ENCODE measurements around the gene ANTXRL. TPM values are rescaled to one million over a fixed set of nuclear protein-coding genes. Genes with fewer than 3 reads are reported as not detected.
"Not testable (repeated sequence)": the region's sequence is repeated elsewhere in the genome, so short reads cannot be mapped to it uniquely, and the experiment has no call there.

ANTXRL gene
- total RNA-seq, 1 donor from 2014 or later = not detected

- no peak overlapping the region for H3K27ac Mint-ChIP-seq (ENCODE audit: unreplicated experiment)
- no peak for DNase-seq (ENCODE audit: low spot score)
- peaks cover 1% of the 10 kb centered on the region for H3K27me3 Mint-ChIP-seq (ENCODE audit: unreplicated experiment)
- H3K4me1 Mint-ChIP-seq (ENCODE audit: unreplicated experiment) = peaks cover 3% of the 10 kb centered on the region
- no peak overlapping the region for H3K4me3 Mint-ChIP-seq (ENCODE audit: unreplicated experiment)
- TF ChIP-seq CTCF (IDR thresholded peaks at IDR 0.05; ENCODE audit: unreplicated experiment) = no peak
- H3K9me3 Mint-ChIP-seq (ENCODE audit: unreplicated experiment) = no peaks in the 10 kb centered on the region
- H3K36me3 Mint-ChIP-seq (ENCODE audit: low read depth, unreplicated experiment) = no peaks in the 10 kb centered on the region
Measured at GRCh38 chr10:46257099-46257498, 29.7 kb upstream of the ANTXRL start.

- H3K4me1 Mint-ChIP-seq (ENCODE audit: unreplicated experiment); DNase-seq (ENCODE audit: low spot score); H3K27ac Mint-ChIP-seq (ENCODE audit: unreplicated experiment); H3K36me3 Mint-ChIP-seq (ENCODE audit: low read depth, unreplicated experiment); H3K9me3 Mint-ChIP-seq (ENCODE audit: unreplicated experiment); H3K4me3 Mint-ChIP-seq (ENCODE audit: unreplicated experiment); H3K27me3 Mint-ChIP-seq (ENCODE audit: unreplicated experiment): not testable (repeated sequence)
Measured at GRCh38 chr10:46262906-46263560, 23.8 kb upstream of the ANTXRL start.

GRCh38 chr10:46263831-46264268 lies 22.9 kb upstream of the ANTXRL start:
- H3K4me3 Mint-ChIP-seq (ENCODE audit: unreplicated experiment) = no peak overlapping the region
- no peak overlapping the region for H3K27ac Mint-ChIP-seq (ENCODE audit: unreplicated experiment)
- no peak for TF ChIP-seq CTCF (IDR thresholded peaks at IDR 0.05; ENCODE audit: unreplicated experiment)
- H3K9me3 Mint-ChIP-seq (ENCODE audit: unreplicated experiment) = no peaks in the 10 kb centered on the region
- H3K27me3 Mint-ChIP-seq (ENCODE audit: unreplicated experiment) = peaks cover 6% of the 10 kb centered on the region
- no peak for DNase-seq (ENCODE audit: low spot score)
- no peaks in the 10 kb centered on the region for H3K36me3 Mint-ChIP-seq (ENCODE audit: low read depth, unreplicated experiment)
- no peaks in the 10 kb centered on the region for H3K4me1 Mint-ChIP-seq (ENCODE audit: unreplicated experiment)

- Mint-ChIP-seq H3K36me3 (ENCODE audit: low read depth, unreplicated experiment) (no peaks in the 10 kb centered on the region), H3K9me3 (ENCODE audit: unreplicated experiment) (no peaks in the 10 kb centered on the region), H3K27me3 (ENCODE audit: unreplicated experiment) (peaks cover 6% of the 10 kb centered on the region), H3K27ac (ENCODE audit: unreplicated experiment) (no peak overlapping the region), H3K4me3 (ENCODE audit: unreplicated experiment) (no peak overlapping the region), H3K4me1 (ENCODE audit: unreplicated experiment) (peaks cover under 1% of the 10 kb centered on the region)
- no peak for TF ChIP-seq CTCF (IDR thresholded peaks at IDR 0.05; ENCODE audit: unreplicated experiment)
- no peak for DNase-seq (ENCODE audit: low spot score)
Measured at GRCh38 chr10:46264336-46264735, 22.5 kb upstream of the ANTXRL start.

- Mint-ChIP-seq H3K36me3 (ENCODE audit: low read depth, unreplicated experiment) (no peaks in the 10 kb centered on the region), H3K27me3 (ENCODE audit: unreplicated experiment) (peaks cover 6% of the 10 kb centered on the region), H3K4me3 (ENCODE audit: unreplicated experiment) (no peak overlapping the region), H3K4me1 (ENCODE audit: unreplicated experiment) (peaks cover 5% of the 10 kb centered on the region), H3K27ac (ENCODE audit: unreplicated experiment) (no peak overlapping the region), H3K9me3 (ENCODE audit: unreplicated experiment) (no peaks in the 10 kb centered on the region)
- DNase-seq (ENCODE audit: low spot score) = no peak
- TF ChIP-seq CTCF (IDR thresholded peaks at IDR 0.05; ENCODE audit: unreplicated experiment) = no peak
Measured at GRCh38 chr10:46264737-46265368, 21.9 kb upstream of the ANTXRL start.

GRCh38 chr10:46265566-46266305 lies 21.1 kb upstream of the ANTXRL start:
- H3K4me3 Mint-ChIP-seq (ENCODE audit: unreplicated experiment); H3K27me3 Mint-ChIP-seq (ENCODE audit: unreplicated experiment); H3K9me3 Mint-ChIP-seq (ENCODE audit: unreplicated experiment); H3K4me1 Mint-ChIP-seq (ENCODE audit: unreplicated experiment); DNase-seq (ENCODE audit: low spot score); H3K36me3 Mint-ChIP-seq (ENCODE audit: low read depth, unreplicated experiment); H3K27ac Mint-ChIP-seq (ENCODE audit: unreplicated experiment): not testable (repeated sequence)

Data from endothelial cell (in vitro differentiated cells).